Umbilical cord (tissue), 2 donors: ENCODE data around the gene KLHL30. TPM values are rescaled to one million over a fixed set of nuclear protein-coding genes. Genes with fewer than 3 reads are reported as not detected.
A peak's percentile ranks its signal among the peaks of the same experiment; 100 is the strongest.

Experiments used
- DNase-seq: peaks from one replicate; pipeline ENCODE4 v3.0.0-alpha.2; 2015; ENCODE audit warnings: low spot score
- total RNA-seq: library from RNA; depleted of rRNA; stranded (reverse); fragments of >200 nt; gene quantifications from one replicate; pipeline ENCODE4 v1.2.3, GENCODE V29; 2014; ENCODE audit warnings: low replicate concordance; ENCODE audit not compliant: insufficient read depth

KLHL30 gene
- total RNA-seq, result 5.1 TPM

- peak; percentile 62 for DNase-seq
These were observed at the start of gene KLHL30 for GRCh38 chr2:238138331-238139195. KLHL30 (plus strand) TSS chr2:238138668; CDS start chr2:238140755, 2,087 bp downstream.

- no peak for DNase-seq
These were observed 47.6 kb upstream of the KLHL30 start for GRCh38 chr2:238090887-238091286.

DNA sequence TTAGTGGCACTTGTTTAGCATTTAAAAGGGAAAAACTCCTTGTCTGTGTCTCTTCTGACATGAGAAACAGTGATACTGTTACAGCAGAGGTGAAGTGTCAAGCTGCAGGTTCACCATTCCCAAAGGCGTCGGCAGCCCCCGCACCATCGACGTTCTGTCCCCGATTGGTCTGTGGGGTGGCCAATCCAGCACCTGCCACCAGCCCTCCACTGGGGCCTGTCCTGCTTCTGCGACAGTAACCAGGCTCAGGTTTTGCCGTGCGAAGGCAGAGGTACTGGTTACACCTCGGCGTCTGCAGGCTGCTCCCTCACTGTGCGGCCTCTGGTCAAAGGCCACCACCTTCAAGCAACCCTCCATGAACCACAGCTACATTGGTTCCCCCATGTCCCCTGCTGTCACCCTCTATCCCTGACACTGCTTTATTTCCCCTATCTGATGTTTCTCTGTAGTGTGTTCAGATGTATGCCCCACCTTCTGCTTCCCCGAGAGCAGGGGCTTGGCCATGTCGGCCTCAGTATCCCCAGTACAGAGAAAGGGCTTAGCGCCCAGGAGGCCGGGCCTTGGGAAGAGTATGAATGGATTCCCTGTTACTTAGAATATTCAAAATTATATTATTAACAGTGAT is 46.9 kb upstream of the KLHL30 start:
- DNase-seq, result no peak

- no peak for DNase-seq
These were observed 45.9 kb upstream of the KLHL30 start for GRCh38 chr2:238092486-238093035.

GRCh38 chr2:238093181-238094140 is 45.0 kb upstream of the KLHL30 start:
- DNase-seq, result no peak

DNA sequence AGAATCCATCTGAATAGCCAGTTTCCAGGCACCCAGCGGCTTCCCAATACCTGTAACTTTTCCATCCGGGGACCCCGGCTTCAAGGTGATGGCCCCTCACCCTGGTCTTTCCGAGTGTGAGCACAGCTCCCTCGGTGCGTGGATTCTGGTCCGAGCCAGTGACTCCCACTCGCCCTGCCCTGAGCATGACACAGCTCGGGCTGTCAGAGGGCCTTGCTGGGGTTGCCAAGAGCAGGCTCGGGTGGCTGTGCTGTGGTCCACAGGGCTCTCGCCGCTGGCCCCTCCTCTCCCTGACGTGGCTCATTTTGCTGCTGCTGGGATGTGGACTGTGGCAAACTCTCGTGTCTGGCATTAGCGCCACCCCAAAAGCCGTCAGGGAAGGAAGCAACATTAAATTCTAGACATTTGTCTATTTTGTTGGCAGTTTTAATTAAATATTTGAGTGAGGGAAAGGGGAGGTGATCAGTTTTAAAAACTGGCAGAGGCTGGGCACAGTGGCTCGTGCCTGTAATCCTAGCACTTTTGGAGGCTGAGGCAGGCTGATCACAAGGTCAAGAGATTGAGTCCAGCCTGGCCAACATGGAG is 43.9 kb upstream of the KLHL30 start:
- no peak for DNase-seq

DNA sequence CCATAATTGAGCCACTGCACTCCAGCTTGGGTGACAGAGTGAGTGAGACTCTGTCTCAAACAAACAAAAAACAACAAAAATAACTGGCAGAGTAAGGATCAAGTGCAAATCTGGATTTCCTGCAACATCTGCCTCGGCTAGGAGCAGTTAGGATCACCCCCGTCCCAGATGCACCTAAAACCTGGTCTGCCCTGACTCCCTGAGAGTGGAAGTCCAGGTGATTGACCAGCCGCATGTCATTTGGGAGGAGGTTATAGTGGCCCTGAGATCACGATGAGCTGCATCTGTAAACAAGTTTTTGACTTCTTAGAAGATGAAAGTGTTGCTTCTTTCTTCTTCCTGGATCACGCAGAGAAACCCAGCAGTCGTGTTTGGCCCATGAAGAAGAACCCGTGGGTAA is 43.3 kb upstream of the KLHL30 start:
- DNase-seq, result no peak

GRCh38 chr2:238096311-238097011 is 42.0 kb upstream of the KLHL30 start:
- DNase-seq, result no peak

DNA sequence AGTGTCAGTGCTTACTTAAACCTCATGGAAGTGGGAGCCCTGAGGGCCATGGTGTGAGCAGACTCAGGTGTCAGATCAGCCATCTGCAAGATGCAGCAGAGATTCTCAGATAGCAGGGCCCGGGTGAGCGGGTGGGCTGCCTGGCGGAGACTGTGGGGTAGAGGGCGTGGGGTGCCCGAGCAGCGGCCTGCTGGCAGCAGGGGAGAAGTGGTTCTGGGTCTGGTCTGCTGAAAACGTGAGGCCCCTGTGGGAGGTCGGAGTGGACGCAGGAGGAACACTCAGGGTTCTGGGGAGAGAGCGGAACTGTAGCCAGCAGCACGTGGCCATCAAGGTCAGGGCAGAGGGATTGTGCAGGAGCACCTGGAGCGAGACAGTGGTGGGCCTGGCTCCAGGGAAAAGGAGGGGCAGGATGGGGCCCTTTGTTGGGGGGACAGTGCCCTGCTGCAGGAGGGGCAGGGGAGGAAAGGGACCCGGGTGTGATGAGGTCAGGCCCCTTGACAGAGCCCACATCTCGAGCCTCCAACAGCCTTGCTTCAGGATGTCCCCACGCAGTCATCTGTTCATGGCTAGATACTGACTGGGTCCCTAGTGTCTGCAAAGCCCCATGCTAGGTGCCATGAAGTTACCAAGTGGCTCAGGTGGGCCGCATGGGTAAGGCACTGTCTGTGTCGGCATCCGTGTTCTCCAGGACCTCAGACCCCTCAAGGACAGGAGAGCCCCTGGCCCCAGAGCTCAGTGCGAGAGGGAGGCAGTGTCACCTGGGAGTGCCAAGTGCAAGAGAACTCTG is 41.1 kb upstream of the KLHL30 start:
- no peak for DNase-seq

GRCh38 chr2:238097988-238098871 is 40.2 kb upstream of the KLHL30 start:
- DNase-seq, result peak; percentile 13

- no peak for DNase-seq
These were observed 39.4 kb upstream of the KLHL30 start for GRCh38 chr2:238098901-238099713.

DNA sequence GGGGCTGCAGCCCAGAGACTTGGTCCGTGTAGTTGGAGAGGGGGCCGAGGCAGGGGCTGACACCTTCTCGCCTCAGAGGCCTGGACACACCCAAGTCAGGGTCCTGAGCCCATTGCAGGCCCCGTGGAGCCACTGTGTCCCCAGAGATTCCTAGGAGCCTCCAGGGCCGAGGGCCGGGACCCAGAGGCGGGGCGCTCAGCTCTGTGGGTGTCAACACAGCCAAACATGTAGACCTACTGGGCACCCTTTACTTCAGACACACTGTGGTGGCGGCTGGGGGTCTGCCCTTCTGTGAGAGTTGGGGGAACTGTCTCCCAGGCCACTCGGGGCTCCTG is 38.8 kb upstream of the KLHL30 start:
- no peak for DNase-seq

DNA sequence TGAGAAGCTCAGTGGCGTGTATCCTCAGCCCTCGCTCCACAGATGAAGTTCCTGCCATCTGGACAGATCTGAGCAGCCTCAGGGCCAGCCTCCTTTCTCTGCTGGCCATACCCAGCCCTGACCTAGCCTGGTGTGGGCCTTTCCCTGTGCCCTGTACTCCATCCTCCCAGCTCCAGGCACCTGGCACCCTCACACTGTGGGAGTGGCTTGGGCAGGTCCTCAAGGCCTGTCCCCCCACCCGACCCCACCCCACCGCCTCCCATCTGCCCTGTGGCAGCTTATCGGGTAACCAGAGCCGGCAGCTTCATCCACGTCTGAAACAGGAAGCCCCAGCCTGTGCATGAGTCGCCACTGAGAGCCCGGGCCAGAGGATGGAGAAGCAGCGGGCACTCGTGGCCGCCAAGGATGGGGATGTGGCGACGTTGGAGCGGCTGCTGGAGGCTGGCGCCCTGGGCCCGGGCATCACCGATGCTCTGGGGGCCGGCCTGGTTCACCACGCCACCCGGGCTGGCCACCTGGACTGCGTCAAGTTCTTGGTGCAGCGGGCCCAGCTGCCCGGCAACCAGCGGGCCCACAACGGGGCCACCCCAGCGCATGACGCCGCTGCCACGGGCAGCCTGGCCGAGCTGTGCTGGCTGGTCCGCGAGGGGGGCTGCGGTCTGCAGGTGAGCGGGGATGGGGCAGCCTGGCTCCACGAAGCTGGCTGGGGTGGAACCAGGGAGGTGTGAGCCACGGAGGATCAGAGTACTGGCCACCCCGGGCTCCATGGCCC is 38.2 kb upstream of the KLHL30 start, which contains the start of gene ESPNL:
Gene ESPNL (plus strand): TSS at position 292 of the 772 bp plus-strand sequence. CDS start 80 bp downstream, at position 372.
- DNase-seq, result no peak

DNA sequence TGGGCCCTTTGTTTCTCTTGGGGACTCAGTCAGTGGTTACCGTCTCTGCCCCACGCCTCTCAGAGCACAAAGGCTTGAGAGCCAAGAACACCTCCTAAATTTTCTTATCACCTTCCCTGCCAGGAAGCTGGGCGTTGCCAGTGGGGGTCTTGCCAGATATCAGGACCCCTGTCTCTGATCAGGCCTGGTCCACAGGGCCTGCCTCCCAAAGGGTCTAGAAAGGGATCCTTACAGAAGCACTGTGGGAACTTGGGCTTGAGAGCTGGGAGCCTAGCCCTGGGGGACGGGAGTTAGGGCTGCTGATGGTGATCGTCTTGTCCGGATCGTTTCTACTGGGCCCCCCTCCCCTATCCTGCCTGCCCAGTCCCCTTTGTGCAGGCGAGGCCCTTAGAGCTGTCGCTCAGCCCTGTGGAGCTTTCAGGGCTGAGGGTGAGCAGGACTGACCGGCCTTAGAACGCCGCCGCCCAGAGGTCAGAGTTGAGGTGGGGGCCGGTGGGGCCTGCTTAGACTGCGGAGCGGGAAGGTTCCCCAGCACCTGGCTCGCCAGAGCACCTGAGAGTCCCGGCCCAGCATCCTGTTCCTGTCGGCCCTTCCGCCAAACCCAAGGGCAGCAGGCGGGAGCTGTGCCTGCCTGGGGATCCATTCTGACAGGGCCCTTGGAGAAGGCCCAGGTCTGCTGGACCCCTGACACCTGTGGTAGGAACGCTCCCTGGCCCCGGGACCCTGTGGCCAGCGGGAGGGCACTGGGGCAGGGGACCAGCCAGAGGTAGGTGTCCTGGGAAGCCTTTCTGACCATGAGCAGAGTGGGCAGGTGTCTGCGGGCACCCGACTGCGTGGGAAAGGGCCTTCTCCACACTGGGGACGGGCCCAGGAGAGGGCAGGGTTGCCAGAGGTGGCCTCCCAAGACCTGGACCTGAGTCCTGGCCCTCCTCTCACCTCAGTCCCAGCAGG is 37.4 kb upstream of the KLHL30 start:
- no peak for DNase-seq

GRCh38 chr2:238101891-238102841 is 36.3 kb upstream of the KLHL30 start:
- no peak for DNase-seq
